HEK293 (cell line): ENCODE results near the gene PRR29.

ENCODE experiments used
- CTCF ChIA-PET: fragments of 350-600 bp; formaldehyde crosslinking; extraction: SDS; loops from one replicate; lab custom pipeline; 2021; ENCODE audit warnings: antibody characterized with exemption; lab: Yijun Ruan, JAX
- POLR2A ChIA-PET: fragments of 300-600 bp; formaldehyde crosslinking; extraction: SDS; loops from one replicate; lab custom pipeline; 2020; ENCODE audit warnings: antibody characterized with exemption, inconsistent platforms; lab: Yijun Ruan, JAX
- H3K27ac ChIP-seq: fragments of 200-500 bp; sonication (Bioruptor generic); 2 replicates; pipeline ENCODE4 v1.5.1; 2014; ENCODE audit warnings: low read depth, low read length, control low read depth, inconsistent platforms; ENCODE audit errors: extremely low read depth
- H3K36me3 ChIP-seq, 2 experiments: fragments of 200-500 bp in 1 of 2; sonication (Bioruptor generic) in 1 of 2; 1 replicate in 1 of 2; 2 replicates in 1 of 2; pipeline ENCODE4 v1.5.1; 2014 to 2017; ENCODE audit warnings: inconsistent platforms in 2 of 2, low read length in 2 of 2; ENCODE audit not compliant: control insufficient read depth in 2 of 2, insufficient read depth in 1 of 2
- H3K4me1 ChIP-seq: fragments of 200-500 bp; sonication (Bioruptor generic); 2 replicates; pipeline ENCODE4 v1.5.1; 2014; ENCODE audit warnings: mild to moderate bottlenecking, low read length, inconsistent platforms; ENCODE audit not compliant: control insufficient read depth, insufficient read depth
- H3K4me3 ChIP-seq: 2 replicates; pipeline ENCODE4 v1.5.1; 2011; ENCODE audit warnings: low read depth, mild to moderate bottlenecking, control low read depth, low read length, moderate library complexity
- H3K9me3 ChIP-seq: fragments of 200-500 bp; sonication (Bioruptor generic); 2 replicates; pipeline ENCODE4 v1.5.1; 2014; ENCODE audit warnings: low read depth, low read length, inconsistent platforms; ENCODE audit not compliant: control insufficient read depth, insufficient read depth
- ATF2 ChIP-seq: fragments of 450-650 bp; formaldehyde crosslinking; IDR thresholded peaks from 2 replicates; pipeline ENCODE4 v1.5.1; 2016; ENCODE audit warnings: missing biosample characterization, missing genetic modification characterization, low read depth
- ELK4 ChIP-seq: IDR thresholded peaks from 2 replicates; pipeline ENCODE4 v1.6.1; 2011; ENCODE audit warnings: mild to moderate bottlenecking, low read depth, low read length, borderline replicate concordance
- FEZF1 ChIP-seq: fragments of 450-650 bp; formaldehyde crosslinking; IDR thresholded peaks from 2 replicates; pipeline ENCODE4 v1.5.1; 2016; ENCODE audit warnings: missing biosample characterization, missing genetic modification characterization
- KLF16 ChIP-seq: fragments of 450-650 bp; formaldehyde crosslinking; IDR thresholded peaks from 2 replicates; pipeline ENCODE4 v1.5.1; 2017; ENCODE audit warnings: missing biosample characterization, missing genetic modification characterization
- YY2 ChIP-seq: fragments of 450-650 bp; formaldehyde crosslinking; IDR thresholded peaks from 2 replicates; pipeline ENCODE4 v1.5.1; 2016; ENCODE audit warnings: missing biosample characterization, missing genetic modification characterization
- ZBTB44 ChIP-seq: fragments of 450-650 bp; IDR thresholded peaks from 2 replicates; pipeline ENCODE4 v1.5.1; 2018; ENCODE audit warnings: missing biosample characterization, mild to moderate bottlenecking, missing genetic modification characterization
- ZBTB48 ChIP-seq: fragments of 450-650 bp; formaldehyde crosslinking; IDR thresholded peaks from 2 replicates; pipeline ENCODE4 v1.5.1; 2016; ENCODE audit warnings: missing biosample characterization, missing genetic modification characterization
- ZBTB6 ChIP-seq: fragments of 450-650 bp; formaldehyde crosslinking; IDR thresholded peaks from 2 replicates; pipeline ENCODE4 v1.5.1; 2017; ENCODE audit warnings: missing biosample characterization, missing genetic modification characterization
- ZFP37 ChIP-seq: fragments of 450-650 bp; formaldehyde crosslinking; IDR thresholded peaks from 2 replicates; pipeline ENCODE4 v1.5.1; 2016; ENCODE audit warnings: missing biosample characterization, missing genetic modification characterization
- ZNF114 ChIP-seq: fragments of 450-650 bp; formaldehyde crosslinking; IDR thresholded peaks from 2 replicates; pipeline ENCODE4 v1.5.0; 2017; ENCODE audit warnings: missing biosample characterization, missing genetic modification characterization
- ZNF138 ChIP-seq: fragments of 450-650 bp; formaldehyde crosslinking; IDR thresholded peaks from 2 replicates; pipeline ENCODE4 v1.5.1; 2016; ENCODE audit warnings: missing biosample characterization, missing genetic modification characterization, borderline replicate concordance
- ZNF16 ChIP-seq: fragments of 450-650 bp; formaldehyde crosslinking; IDR thresholded peaks from 2 replicates; pipeline ENCODE4 v1.5.1; 2016; ENCODE audit warnings: low read depth, missing biosample characterization, missing genetic modification characterization
- ZNF239 ChIP-seq: fragments of 450-650 bp; formaldehyde crosslinking; IDR thresholded peaks from 2 replicates; pipeline ENCODE4 v1.5.1; 2016; ENCODE audit warnings: missing biosample characterization, missing genetic modification characterization
- ZNF26 ChIP-seq: fragments of 450-650 bp; formaldehyde crosslinking; IDR thresholded peaks from 2 replicates; pipeline ENCODE4 v1.5.1; 2016; ENCODE audit warnings: missing biosample characterization, missing genetic modification characterization
- ZNF292 ChIP-seq: fragments of 450-650 bp; formaldehyde crosslinking; IDR thresholded peaks from 2 replicates; pipeline ENCODE4 v1.5.1; 2016; ENCODE audit warnings: low read depth, missing biosample characterization, missing genetic modification characterization, borderline replicate concordance
- ZNF311 ChIP-seq: fragments of 450-650 bp; formaldehyde crosslinking; IDR thresholded peaks from 2 replicates; pipeline ENCODE4 v1.5.1; 2017; ENCODE audit warnings: missing biosample characterization, missing genetic modification characterization, borderline replicate concordance
- ZNF37A ChIP-seq: fragments of 450-650 bp; IDR thresholded peaks from 2 replicates; pipeline ENCODE4 v1.5.1; 2018; ENCODE audit warnings: missing biosample characterization, missing genetic modification characterization
- ZNF837 ChIP-seq: fragments of 450-650 bp; formaldehyde crosslinking; IDR thresholded peaks from 2 replicates; pipeline ENCODE4 v1.5.1; 2016; ENCODE audit warnings: missing biosample characterization, missing genetic modification characterization

The PRR29 gene

GRCh38 chr17:64008346-64008745 is 10.2 kb downstream of the PRR29 start (continued):
- no peak for TF ChIP-seq ZBTB44 (tag by site-specific recombination)
- no peak for TF ChIP-seq ZNF37A (tag by site-specific recombination)
- TF ChIP-seq ZBTB48: no peak
- no peak for TF ChIP-seq ELK4
- TF ChIP-seq ZNF16 (tag by site-specific recombination): no peak
- TF ChIP-seq ZNF311 (tag by site-specific recombination): no peak
- TF ChIP-seq ZNF138 (tag by site-specific recombination): no peak
- TF ChIP-seq KLF16 (tag by site-specific recombination): no peak
- no peak for TF ChIP-seq ZNF114 (tag by site-specific recombination)
- no peak for TF ChIP-seq ZNF239 (tag by site-specific recombination)
- no peak for TF ChIP-seq YY2
- TF ChIP-seq ATF2: no peak
- no peak for TF ChIP-seq ZNF26 (tag by site-specific recombination)

GRCh38 chr17:64008830-64009229 is 10.7 kb downstream of the PRR29 start:
- no peak overlapping the region for H3K4me3 ChIP-seq
- H3K27ac ChIP-seq: no peak overlapping the region
- TF ChIP-seq ZNF837 (tag by site-specific recombination) (no peak), ZNF26 (tag by site-specific recombination) (no peak), ZBTB44 (tag by site-specific recombination) (no peak), ZFP37 (tag by site-specific recombination) (no peak), ELK4 (no peak), ZBTB6 (no peak), FEZF1 (tag by site-specific recombination) (no peak), ZNF292 (tag by site-specific recombination) (no peak)
- TF ChIP-seq, all 188 proteins: peak for 0
- CTCF ChIA-PET: no interaction called here
- POLR2A ChIA-PET: no interaction called here
- H3K4me1 ChIP-seq: no peaks in the 10 kb centered on the region; the same call in 1 of the 2 replicates
- no peaks in the 10 kb centered on the region for H3K36me3 ChIP-seq
- H3K9me3 ChIP-seq: no peaks in the 10 kb centered on the region
